GM23338 (cell line): ENCODE results near the gene ZP2. TPM values are rescaled to one million over a fixed set of nuclear protein-coding genes. Genes with fewer than 3 reads are reported as not detected.

Source experiments
- ATAC-seq: fragments of 200-7000 bp; cut with Tn5 transposase; 3 replicates; pipeline ENCODE4 v1.9.1; 2020
- DNase-seq: peaks from one replicate; pipeline ENCODE4 v3.0.0-alpha.2; 2015; ENCODE audit warnings: low spot score
- H2AFZ ChIP-seq: fragments of 200-600 bp; sonication (generic); 2 replicates; pipeline ENCODE4 v1.8.0; 2016; ENCODE audit warnings: antibody characterized with exemption, mild to moderate bottlenecking, moderate library complexity
- H3F3A ChIP-seq: fragments of 200-600 bp; sonication (generic); replicated peaks from 2 replicates; pipeline ENCODE4 v1.8.0; 2017; ENCODE audit warnings: antibody characterized with exemption, mixed run types, low read depth
- H3K27ac ChIP-seq: fragments of 200-600 bp; sonication (generic); 2 replicates; pipeline ENCODE4 v1.6.1; 2016; ENCODE audit warnings: low read depth
- H3K27me3 ChIP-seq: fragments of 200-600 bp; sonication (generic); 2 replicates; pipeline ENCODE4 v1.8.0; 2016; ENCODE audit warnings: mild to moderate bottlenecking, mixed run types, moderate library complexity; ENCODE audit not compliant: insufficient read depth
- H3K36me3 ChIP-seq: fragments of 200-600 bp; sonication (generic); 2 replicates; pipeline ENCODE4 v1.8.0; 2016; ENCODE audit warnings: mild to moderate bottlenecking; ENCODE audit not compliant: insufficient read depth
- H3K4me1 ChIP-seq: fragments of 200-600 bp; sonication (generic); 2 replicates; pipeline ENCODE4 v1.8.0; 2016; ENCODE audit warnings: mild to moderate bottlenecking, moderate library complexity; ENCODE audit not compliant: insufficient read depth
- H3K4me2 ChIP-seq: fragments of 200-600 bp; sonication (generic); 2 replicates; pipeline ENCODE4 v1.7.1; 2017; ENCODE audit warnings: mixed run types
- H3K4me3 ChIP-seq: fragments of 200-600 bp; sonication (generic); 2 replicates; pipeline ENCODE4 v1.6.1; 2016; ENCODE audit warnings: mixed run types
- H3K79me2 ChIP-seq: fragments of 200-600 bp; sonication (generic); replicated peaks from 2 replicates; pipeline ENCODE4 v1.8.0; 2017; ENCODE audit warnings: mild to moderate bottlenecking; ENCODE audit not compliant: insufficient read depth
- H3K9me2 ChIP-seq: fragments of 200-600 bp; sonication (generic); 2 replicates; pipeline ENCODE4 v1.8.0; 2017; ENCODE audit not compliant: insufficient read depth
- H4K20me1 ChIP-seq: fragments of 200-600 bp; sonication (generic); replicated peaks from 2 replicates; pipeline ENCODE4 v1.8.0; 2017; ENCODE audit warnings: mild to moderate bottlenecking; ENCODE audit not compliant: insufficient read depth
- H3K27ac Mint-ChIP-seq: 2 replicates; pipeline ENCODE4 v1.8.0; 2020; ENCODE audit warnings: inconsistent platforms, mild to moderate bottlenecking, moderate library complexity, mixed read lengths
- H3K27me3 Mint-ChIP-seq: 3 replicates; pipeline ENCODE4 v1.8.0; 2022; ENCODE audit warnings: low read depth, mild to moderate bottlenecking, moderate library complexity, mixed read lengths, inconsistent platforms; ENCODE audit not compliant: insufficient read depth, poor library complexity
- H3K36me3 Mint-ChIP-seq: 3 replicates; pipeline ENCODE4 v1.8.0; 2021; ENCODE audit warnings: low read depth, mild to moderate bottlenecking, inconsistent platforms, moderate library complexity, mixed read lengths
- H3K4me1 Mint-ChIP-seq: 3 replicates; pipeline ENCODE4 v1.8.0; 2020; ENCODE audit warnings: mild to moderate bottlenecking, inconsistent platforms, mixed read lengths
- H3K4me3 Mint-ChIP-seq: 3 replicates; pipeline ENCODE4 v1.8.0; 2021; ENCODE audit warnings: moderate library complexity, mild to moderate bottlenecking, inconsistent platforms, mixed read lengths
- H3K9me3 Mint-ChIP-seq: 3 replicates; pipeline ENCODE4 v1.8.0; 2020; ENCODE audit warnings: moderate library complexity, mild to moderate bottlenecking, inconsistent platforms, mixed read lengths
- CREB1 ChIP-seq: fragments of 250-450 bp; sonication (Bioruptor Pico); IDR thresholded peaks from 2 replicates; pipeline ENCODE4 v1.5.0; 2020; ENCODE audit warnings: low read depth, mild to moderate bottlenecking, moderate library complexity
- EZH2 ChIP-seq: fragments of 200-600 bp; sonication (generic); IDR thresholded peaks from one replicate; pipeline ENCODE4 v1.8.0; 2017; ENCODE audit warnings: antibody characterized with exemption, mild to moderate bottlenecking, low read depth; ENCODE audit not compliant: unreplicated experiment
- EZH2phosphoT487 ChIP-seq: fragments of 200-600 bp; sonication (generic); IDR thresholded peaks from one replicate; pipeline ENCODE4 v1.8.1; 2018; ENCODE audit warnings: antibody characterized with exemption; ENCODE audit not compliant: unreplicated experiment
- JUNB ChIP-seq: IDR thresholded peaks from one replicate; pipeline ENCODE4 v1.6.1; 2016; ENCODE audit warnings: antibody characterized with exemption; ENCODE audit not compliant: unreplicated experiment
- NANOG ChIP-seq: IDR thresholded peaks from 2 replicates; pipeline ENCODE4 v1.6.1; 2016; ENCODE audit warnings: antibody characterized with exemption, borderline replicate concordance
- POLR2AphosphoS5 ChIP-seq: IDR thresholded peaks from 2 replicates; pipeline ENCODE4 v1.6.1; 2016; ENCODE audit warnings: antibody characterized with exemption, low read depth
- STAT1 ChIP-seq: IDR thresholded peaks from one replicate; pipeline ENCODE4 v1.6.1; 2016; ENCODE audit warnings: antibody characterized with exemption; ENCODE audit not compliant: unreplicated experiment
- ZNF114 ChIP-seq: fragments of 250-450 bp; sonication (Bioruptor Pico); IDR thresholded peaks from 2 replicates; pipeline ENCODE4 v1.5.0; 2020; ENCODE audit warnings: mild to moderate bottlenecking, moderate library complexity
- polyA plus RNA-seq: library from polyadenylated mRNA; unstranded; fragments of >200 nt; fragmentation: Nextera tagmentation; extraction: Ambion mirVana; gene quantifications from 2 replicates; pipeline ENCODE4 v1.2.1, GENCODE V29; 2016
- total RNA-seq: library from RNA; depleted of rRNA; stranded (reverse); fragments of >200 nt; shearing (Covaris generic); gene quantifications from 2 replicates; pipeline ENCODE4 v1.2.3, GENCODE V29; 2014
- TF ChIP-seq, protein P1 (sequence below): IDR thresholded peaks from 2 replicates; pipeline ENCODE4 v1.6.1; 2016; ENCODE audit warnings: antibody characterized with exemption
- TF ChIP-seq, protein P2 (sequence below), 2 experiments: fragments of 200-600 bp in 1 of 2; sonication (generic) in 1 of 2; conservative IDR thresholded peaks; 2 replicates each; pipeline versions ENCODE4 v1.5.1 to v1.6.1; 2016 to 2017; ENCODE audit warnings: antibody characterized with exemption in 2 of 2, low read depth in 2 of 2, mild to moderate bottlenecking in 2 of 2, moderate library complexity in 1 of 2
- TF ChIP-seq, protein P3 (sequence below): fragments of 250-450 bp; sonication (Bioruptor Pico); IDR thresholded peaks from 2 replicates; pipeline ENCODE4 v1.5.0; 2020; ENCODE audit warnings: mild to moderate bottlenecking, moderate library complexity
- TF ChIP-seq, protein P4 (sequence below): IDR thresholded peaks from one replicate; pipeline ENCODE4 v1.6.1; 2018; ENCODE audit warnings: antibody characterized with exemption; ENCODE audit not compliant: unreplicated experiment

The ZP2 gene
- total and polyA plus RNA-seq, 2 experiments from 2014 or later: not detected

DNA sequence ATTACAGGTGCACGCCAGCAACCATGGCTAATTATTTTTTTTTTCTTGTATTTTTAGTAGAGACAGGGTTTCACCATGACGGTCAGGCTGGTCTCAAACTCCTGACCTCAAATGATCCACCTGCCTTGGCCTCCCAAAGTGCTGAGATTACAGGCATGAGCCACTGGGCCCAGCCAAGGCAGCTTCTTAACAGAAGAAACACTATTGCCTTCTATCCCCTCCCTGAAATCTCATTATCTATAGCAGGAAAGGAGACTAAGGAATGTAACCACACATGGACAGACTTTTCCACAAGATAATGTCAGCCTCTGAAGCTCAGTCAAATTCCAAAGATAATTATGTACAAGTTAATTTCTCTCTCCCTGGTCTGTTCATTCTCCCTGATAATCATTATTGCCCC is 5.7 kb upstream of the ZP2 start (continued):
- no peak for TF ChIP-seq JUNB
- no peak for TF ChIP-seq NANOG
- TF ChIP-seq, protein P1, sequence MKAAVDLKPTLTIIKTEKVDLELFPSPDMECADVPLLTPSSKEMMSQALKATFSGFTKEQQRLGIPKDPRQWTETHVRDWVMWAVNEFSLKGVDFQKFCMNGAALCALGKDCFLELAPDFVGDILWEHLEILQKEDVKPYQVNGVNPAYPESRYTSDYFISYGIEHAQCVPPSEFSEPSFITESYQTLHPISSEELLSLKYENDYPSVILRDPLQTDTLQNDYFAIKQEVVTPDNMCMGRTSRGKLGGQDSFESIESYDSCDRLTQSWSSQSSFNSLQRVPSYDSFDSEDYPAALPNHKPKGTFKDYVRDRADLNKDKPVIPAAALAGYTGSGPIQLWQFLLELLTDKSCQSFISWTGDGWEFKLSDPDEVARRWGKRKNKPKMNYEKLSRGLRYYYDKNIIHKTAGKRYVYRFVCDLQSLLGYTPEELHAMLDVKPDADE: no peak
- TF ChIP-seq ZNF114 (CRISPR knock-in tag): no peak
- TF ChIP-seq EZH2phosphoT487: no peak

DNA sequence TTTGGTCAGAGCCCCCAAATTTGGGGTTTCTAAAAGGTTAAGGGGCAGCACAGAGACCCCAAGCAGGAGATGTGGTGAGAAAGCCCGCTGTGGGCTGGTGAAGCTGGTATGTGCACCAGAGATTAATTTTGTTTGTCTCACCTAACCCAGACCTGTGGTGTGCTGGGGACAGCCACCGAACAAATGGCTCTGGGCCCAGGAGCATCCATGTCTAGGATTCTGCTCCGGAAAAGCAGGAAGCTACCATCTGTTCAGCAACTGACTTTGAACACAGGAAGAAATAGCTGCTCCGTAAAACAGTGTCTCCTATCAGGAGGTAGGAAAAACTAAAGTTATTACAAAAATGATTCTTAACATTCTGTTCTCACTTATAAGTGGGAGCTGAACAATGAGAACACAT is 2.7 kb upstream of the ZP2 start:
- no peaks in the 10 kb centered on the region for H3K36me3 ChIP-seq
- Mint-ChIP-seq H3K36me3 (no peaks in the 10 kb centered on the region), H3K9me3 (no peaks in the 10 kb centered on the region), H3K27ac (no peak overlapping the region), H3K4me1 (peaks cover 3% of the 10 kb centered on the region; the same call in 1 of the 3 replicates), H3K27me3 (peaks cover 4% of the 10 kb centered on the region), H3K4me3 (peak overlapping the region; percentile 20; the same call in 1 of the 3 replicates)
- H3F3A ChIP-seq: no peaks in the 10 kb centered on the region
- peaks cover 7% of the 10 kb centered on the region; the same call in 1 of the 2 replicates for H3K4me1 ChIP-seq
- no peaks in the 10 kb centered on the region for H4K20me1 ChIP-seq
- ATAC-seq (no peak), DNase-seq (no peak)
- no peak overlapping the region for H3K27ac ChIP-seq
- H3K27me3 ChIP-seq: no peaks in the 10 kb centered on the region
- no peaks in the 10 kb centered on the region for H3K9me2 ChIP-seq
- H3K4me3 ChIP-seq: no peak overlapping the region
- H3K4me2 ChIP-seq: no peak overlapping the region
- H2AFZ ChIP-seq: peak overlapping the region; percentile 85; the same call in 1 of the 2 replicates
- H3K79me2 ChIP-seq: no peaks in the 10 kb centered on the region
- TF ChIP-seq EZH2 (no peak), POLR2AphosphoS5 (no peak), ZNF114 (CRISPR knock-in tag) (no peak), STAT1 (no peak), JUNB (no peak), EZH2phosphoT487 (no peak), CREB1 (no peak)
- TF ChIP-seq, protein P2, sequence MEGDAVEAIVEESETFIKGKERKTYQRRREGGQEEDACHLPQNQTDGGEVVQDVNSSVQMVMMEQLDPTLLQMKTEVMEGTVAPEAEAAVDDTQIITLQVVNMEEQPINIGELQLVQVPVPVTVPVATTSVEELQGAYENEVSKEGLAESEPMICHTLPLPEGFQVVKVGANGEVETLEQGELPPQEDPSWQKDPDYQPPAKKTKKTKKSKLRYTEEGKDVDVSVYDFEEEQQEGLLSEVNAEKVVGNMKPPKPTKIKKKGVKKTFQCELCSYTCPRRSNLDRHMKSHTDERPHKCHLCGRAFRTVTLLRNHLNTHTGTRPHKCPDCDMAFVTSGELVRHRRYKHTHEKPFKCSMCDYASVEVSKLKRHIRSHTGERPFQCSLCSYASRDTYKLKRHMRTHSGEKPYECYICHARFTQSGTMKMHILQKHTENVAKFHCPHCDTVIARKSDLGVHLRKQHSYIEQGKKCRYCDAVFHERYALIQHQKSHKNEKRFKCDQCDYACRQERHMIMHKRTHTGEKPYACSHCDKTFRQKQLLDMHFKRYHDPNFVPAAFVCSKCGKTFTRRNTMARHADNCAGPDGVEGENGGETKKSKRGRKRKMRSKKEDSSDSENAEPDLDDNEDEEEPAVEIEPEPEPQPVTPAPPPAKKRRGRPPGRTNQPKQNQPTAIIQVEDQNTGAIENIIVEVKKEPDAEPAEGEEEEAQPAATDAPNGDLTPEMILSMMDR (conservative IDR thresholded peaks at IDR 0.05; ENCODE audit: low read depth in 2 of 2): no peak
- TF ChIP-seq, protein P3, sequence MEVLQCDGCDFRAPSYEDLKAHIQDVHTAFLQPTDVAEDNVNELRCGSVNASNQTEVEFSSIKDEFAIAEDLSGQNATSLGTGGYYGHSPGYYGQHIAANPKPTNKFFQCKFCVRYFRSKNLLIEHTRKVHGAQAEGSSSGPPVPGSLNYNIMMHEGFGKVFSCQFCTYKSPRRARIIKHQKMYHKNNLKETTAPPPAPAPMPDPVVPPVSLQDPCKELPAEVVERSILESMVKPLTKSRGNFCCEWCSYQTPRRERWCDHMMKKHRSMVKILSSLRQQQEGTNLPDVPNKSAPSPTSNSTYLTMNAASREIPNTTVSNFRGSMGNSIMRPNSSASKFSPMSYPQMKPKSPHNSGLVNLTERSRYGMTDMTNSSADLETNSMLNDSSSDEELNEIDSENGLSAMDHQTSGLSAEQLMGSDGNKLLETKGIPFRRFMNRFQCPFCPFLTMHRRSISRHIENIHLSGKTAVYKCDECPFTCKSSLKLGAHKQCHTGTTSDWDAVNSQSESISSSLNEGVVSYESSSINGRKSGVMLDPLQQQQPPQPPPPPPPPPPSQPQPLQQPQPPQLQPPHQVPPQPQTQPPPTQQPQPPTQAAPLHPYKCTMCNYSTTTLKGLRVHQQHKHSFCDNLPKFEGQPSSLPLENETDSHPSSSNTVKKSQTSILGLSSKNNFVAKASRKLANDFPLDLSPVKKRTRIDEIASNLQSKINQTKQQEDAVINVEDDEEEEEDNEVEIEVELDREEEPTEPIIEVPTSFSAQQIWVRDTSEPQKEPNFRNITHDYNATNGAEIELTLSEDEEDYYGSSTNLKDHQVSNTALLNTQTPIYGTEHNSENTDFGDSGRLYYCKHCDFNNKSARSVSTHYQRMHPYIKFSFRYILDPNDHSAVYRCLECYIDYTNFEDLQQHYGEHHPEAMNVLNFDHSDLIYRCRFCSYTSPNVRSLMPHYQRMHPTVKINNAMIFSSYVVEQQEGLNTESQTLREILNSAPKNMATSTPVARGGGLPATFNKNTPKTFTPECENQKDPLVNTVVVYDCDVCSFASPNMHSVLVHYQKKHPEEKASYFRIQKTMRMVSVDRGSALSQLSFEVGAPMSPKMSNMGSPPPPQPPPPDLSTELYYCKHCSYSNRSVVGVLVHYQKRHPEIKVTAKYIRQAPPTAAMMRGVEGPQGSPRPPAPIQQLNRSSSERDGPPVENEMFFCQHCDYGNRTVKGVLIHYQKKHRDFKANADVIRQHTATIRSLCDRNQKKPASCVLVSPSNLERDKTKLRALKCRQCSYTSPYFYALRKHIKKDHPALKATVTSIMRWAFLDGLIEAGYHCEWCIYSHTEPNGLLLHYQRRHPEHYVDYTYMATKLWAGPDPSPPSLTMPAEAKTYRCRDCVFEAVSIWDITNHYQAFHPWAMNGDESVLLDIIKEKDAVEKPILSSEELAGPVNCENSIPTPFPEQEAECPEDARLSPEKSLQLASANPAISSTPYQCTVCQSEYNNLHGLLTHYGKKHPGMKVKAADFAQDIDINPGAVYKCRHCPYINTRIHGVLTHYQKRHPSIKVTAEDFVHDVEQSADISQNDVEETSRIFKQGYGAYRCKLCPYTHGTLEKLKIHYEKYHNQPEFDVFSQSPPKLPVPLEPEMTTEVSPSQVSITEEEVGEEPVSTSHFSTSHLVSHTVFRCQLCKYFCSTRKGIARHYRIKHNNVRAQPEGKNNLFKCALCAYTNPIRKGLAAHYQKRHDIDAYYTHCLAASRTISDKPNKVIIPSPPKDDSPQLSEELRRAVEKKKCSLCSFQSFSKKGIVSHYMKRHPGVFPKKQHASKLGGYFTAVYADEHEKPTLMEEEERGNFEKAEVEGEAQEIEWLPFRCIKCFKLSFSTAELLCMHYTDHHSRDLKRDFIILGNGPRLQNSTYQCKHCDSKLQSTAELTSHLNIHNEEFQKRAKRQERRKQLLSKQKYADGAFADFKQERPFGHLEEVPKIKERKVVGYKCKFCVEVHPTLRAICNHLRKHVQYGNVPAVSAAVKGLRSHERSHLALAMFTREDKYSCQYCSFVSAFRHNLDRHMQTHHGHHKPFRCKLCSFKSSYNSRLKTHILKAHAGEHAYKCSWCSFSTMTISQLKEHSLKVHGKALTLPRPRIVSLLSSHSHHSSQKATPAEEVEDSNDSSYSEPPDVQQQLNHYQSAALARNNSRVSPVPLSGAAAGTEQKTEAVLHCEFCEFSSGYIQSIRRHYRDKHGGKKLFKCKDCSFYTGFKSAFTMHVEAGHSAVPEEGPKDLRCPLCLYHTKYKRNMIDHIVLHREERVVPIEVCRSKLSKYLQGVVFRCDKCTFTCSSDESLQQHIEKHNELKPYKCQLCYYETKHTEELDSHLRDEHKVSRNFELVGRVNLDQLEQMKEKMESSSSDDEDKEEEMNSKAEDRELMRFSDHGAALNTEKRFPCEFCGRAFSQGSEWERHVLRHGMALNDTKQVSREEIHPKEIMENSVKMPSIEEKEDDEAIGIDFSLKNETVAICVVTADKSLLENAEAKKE (CRISPR knock-in tag): no peak
- TF ChIP-seq, protein P4, sequence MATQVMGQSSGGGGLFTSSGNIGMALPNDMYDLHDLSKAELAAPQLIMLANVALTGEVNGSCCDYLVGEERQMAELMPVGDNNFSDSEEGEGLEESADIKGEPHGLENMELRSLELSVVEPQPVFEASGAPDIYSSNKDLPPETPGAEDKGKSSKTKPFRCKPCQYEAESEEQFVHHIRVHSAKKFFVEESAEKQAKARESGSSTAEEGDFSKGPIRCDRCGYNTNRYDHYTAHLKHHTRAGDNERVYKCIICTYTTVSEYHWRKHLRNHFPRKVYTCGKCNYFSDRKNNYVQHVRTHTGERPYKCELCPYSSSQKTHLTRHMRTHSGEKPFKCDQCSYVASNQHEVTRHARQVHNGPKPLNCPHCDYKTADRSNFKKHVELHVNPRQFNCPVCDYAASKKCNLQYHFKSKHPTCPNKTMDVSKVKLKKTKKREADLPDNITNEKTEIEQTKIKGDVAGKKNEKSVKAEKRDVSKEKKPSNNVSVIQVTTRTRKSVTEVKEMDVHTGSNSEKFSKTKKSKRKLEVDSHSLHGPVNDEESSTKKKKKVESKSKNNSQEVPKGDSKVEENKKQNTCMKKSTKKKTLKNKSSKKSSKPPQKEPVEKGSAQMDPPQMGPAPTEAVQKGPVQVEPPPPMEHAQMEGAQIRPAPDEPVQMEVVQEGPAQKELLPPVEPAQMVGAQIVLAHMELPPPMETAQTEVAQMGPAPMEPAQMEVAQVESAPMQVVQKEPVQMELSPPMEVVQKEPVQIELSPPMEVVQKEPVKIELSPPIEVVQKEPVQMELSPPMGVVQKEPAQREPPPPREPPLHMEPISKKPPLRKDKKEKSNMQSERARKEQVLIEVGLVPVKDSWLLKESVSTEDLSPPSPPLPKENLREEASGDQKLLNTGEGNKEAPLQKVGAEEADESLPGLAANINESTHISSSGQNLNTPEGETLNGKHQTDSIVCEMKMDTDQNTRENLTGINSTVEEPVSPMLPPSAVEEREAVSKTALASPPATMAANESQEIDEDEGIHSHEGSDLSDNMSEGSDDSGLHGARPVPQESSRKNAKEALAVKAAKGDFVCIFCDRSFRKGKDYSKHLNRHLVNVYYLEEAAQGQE: no peak
